Activated T-cell treated with anti-CD3 and anti-CD28 coated beads for 48 hours (primary cell): ENCODE data around the gene INO80.

Source experiments
- DNase-seq: peaks from one replicate; pipeline ENCODE4 v3.0.0-alpha.2; 2020; ENCODE audit warnings: low read depth

The INO80 gene

GRCh38 chr15:40944510-40945296 lies 171.4 kb downstream of the INO80 start:
- no peak for DNase-seq

GRCh38 chr15:40943764-40944365 lies 172.2 kb downstream of the INO80 start:
- no peak for DNase-seq

GRCh38 chr15:40942878-40943277 lies 173.2 kb downstream of the INO80 start:
- DNase-seq: no peak

DNA sequence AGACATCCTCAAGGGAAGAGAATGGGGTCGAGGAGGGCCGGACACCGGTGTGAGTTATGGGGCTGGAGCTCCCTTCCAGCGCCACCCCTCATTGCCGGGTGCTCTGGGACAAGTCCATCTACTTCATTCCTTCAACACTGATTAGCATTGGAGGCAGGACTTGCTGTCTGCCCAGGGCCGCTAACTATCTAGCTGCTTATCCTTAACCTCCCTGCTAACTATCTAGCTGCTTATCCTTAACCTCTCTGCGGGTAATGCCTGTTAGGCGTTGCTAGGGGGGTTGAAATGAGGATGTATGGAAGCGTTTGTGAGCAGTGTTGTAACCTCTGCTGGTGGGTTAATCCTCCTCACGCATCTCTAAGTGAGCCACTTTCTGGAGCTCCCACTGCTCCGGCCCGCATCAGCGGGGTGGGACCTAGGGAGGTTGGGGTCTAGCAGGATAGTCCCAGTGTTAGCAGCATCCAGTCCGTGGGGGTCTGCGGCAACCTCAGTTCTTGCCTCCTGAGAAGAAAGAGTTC lies 173.7 kb downstream of the INO80 start:
- no peak for DNase-seq

DNA sequence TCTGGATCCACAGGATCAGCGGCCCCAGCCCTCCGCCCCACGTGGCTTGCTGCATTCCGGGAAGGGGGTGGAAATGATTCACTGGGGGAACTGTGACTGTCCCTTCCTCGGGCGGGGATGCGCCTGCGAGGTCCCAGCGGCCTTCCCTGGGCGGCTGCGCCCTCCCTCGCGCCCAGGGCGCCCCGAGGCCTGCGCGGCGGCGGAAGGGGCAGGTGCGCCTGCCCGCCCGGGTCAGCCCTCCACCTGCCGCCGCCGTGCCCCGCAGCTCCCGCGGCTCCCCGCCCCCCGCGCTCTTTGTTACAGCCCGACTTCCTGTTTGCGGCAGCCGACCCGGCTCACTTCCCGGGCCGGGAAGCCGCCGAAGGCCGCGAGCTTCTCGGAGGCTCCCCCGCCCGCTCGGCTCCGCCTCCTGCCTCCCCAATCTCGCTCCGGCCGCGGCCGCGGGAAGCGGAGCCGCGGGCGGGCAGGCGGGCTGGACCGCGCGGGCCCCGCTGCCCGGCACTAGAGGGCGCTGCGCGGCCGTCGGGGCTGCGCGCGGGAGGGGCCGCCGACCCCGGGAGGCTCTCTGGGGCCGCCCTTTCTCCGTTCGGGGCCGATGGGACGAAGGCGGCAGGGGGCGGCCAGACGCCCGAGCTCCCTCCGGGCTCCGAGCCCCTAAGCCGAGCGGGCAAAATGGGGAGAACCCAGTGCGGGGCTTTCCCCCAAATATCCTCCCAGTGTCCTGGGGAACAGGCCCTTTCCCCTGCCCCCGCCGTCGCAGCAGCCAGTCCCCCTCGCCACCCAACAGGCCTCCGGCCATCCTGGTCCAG lies 174.3 kb downstream of the INO80 start:
- peak; percentile 76 for DNase-seq

DNA sequence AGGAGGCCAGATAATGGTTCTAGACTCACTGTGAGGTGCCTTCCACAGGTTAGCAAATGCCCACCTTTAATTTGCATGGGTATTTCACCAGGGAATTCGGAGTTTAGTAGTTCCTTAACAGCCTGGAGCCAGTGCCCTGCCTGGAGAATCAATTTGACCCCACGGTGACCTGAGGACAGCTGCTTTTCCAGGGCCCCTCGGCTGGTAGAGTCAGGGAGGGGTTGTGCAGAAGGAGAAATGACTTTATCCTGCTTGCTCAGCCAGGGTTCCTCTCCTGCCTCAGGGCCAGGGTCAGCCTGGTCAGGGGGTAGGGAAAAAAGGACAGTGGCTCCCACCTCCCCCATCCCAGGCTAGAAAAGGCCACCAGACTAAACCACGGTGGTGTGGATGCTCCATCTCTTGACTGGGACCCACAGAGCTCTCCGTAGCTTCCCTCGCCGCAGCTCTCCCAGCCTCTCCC lies 175.0 kb downstream of the INO80 start:
- DNase-seq: no peak

DNA sequence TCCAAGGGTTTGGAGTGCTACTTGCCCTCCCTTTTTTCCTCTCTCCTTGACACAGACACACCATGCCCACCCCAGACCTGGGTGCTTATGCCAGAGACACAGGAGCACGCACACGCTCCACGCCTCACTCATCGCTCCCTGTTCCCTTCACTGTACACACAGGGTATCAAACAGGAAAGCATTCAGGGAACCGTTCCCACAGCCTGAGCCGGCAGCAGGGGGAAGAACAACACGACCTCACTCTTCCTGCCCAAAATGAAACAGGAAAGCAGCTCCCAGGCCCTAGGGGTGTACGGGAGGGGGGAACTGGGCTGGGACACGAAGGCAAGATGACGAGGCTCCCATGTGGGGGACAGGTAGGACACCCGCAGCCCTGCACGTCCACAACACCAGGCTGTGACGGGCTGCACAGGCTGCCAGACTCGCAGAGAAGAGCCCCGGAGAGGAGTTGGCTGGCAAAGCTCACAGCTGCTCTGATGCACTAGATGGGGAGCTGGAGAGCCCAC lies 175.7 kb downstream of the INO80 start:
- DNase-seq: no peak

GRCh38 chr15:40938536-40938870 lies 177.6 kb downstream of the INO80 start:
- no peak for DNase-seq

DNA sequence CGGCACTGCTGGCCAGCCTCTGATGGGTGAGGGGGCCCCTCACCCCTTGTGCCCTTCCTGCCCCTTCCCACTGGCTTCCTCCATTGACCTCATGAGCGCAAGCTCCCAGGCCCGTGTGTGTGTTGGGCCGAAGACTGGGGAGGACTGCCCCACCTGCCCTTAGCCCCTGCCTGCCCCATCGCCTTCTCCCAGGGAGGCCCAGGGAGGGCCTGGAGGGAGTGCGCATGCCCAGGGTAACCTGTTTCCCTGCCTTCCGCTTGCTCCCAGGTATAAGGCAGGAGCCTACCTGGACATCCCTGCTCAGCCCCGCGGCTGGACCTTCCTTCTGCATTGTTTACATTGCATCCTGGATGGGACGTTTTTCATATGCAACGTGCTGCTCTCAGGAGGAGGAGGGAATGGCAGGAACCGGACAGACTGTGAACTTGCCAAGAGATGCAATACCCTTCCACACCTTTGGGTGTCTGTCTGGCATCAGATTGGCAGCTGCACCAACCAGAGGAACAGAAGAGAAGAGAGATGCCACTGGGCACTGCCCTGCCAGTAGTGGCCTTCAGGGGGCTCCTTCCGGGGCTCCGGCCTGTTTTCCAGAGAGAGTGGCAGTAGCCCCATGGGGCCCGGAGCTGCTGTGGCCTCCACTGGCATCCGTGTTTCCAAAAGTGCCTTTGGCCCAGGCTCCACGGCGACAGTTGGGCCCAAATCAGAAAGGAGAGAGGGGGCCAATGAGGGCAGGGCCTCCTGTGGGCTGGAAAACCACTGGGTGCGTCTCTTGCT lies 178.1 kb downstream of the INO80 start:
- no peak for DNase-seq

DNA sequence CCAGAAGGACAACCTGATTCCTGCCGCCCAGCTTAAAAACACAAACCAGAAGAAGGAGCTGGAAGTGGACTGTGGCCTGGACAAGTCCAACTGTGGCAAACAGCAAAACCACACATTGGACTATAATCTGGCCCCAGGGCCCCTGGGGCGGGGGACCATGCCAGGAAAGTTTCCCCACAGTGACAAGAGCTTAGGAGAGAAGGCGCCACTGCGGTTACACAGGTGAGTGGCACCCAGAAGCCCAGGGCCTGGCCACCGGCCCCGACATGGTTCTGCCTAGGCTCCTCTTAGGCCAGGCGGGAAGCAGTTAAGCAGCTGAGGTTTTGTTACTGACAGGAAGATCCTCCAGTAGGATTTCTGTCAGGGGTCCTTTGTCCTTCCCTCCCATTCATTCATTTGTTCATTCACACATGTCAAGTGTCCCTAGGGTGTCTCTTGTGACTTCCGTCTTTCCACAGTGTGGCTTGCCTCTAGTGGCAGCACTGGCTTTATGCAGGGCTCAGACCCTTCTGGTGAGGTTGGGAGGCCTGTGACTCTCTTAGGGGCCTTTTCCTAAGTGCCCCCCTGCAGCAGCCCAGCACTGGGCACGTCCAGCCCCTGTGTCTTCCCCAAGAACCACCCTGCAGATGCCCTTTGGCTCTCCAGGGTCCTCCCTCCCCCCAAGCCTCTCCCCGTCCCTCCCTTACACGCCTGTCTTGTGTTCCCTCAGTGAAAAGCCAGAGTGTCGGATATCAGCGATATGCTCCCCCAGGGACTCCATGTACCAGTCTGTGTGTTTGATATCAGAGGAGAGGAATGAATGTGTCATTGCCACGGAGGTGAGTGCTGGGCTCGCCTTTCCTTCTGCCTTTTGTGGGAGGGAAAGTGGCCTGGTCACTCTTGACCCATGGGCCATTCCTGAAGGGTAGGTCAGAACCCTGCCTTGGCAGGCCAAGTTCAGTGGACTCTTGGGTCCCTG lies 179.1 kb downstream of the INO80 start:
- DNase-seq: no peak

- DNase-seq: no peak
These were observed 179.8 kb downstream of the INO80 start for GRCh38 chr15:40936234-40936708.

- DNase-seq: no peak
These were observed 181.6 kb downstream of the INO80 start for GRCh38 chr15:40934457-40934856.

DNA sequence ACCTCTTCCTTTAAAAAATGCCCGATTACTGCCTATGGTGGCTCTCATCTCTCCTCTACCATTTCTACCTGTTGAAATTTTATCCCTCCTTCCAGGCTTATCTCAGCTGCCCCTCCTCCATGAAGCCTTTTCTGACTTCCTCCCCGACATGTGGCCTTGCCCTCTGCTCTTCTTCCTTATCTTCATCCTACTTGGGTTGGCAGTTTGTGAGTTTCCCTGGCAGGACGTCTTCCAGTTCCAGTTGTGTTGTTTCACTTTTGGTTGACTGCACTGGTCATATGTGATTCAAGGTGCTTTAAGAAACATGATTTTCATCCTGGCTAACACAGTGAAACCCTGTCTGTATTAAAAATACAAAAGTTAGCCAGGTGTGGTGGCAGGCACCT lies 182.6 kb downstream of the INO80 start:
- DNase-seq: no peak

- DNase-seq: no peak
These were observed 183.2 kb downstream of the INO80 start for GRCh38 chr15:40932649-40933516.

DNA sequence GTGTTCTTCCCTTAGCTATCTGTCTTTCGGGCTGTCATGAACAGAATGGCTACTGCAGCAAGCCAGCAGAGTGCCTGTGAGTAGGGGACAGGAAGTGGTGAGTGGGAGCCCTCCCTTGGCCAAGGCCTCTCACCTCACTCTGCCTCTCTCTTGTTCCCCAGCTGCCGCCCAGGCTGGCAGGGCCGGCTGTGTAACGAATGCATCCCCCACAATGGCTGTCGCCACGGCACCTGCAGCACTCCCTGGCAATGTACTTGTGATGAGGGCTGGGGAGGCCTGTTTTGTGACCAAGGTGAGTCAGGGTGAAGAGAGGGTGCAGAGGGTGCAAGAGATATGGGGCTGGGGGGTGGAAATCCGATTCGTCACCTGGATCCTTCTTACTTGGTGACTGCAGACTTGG lies 183.9 kb downstream of the INO80 start:
- no peak for DNase-seq

- no peak for DNase-seq
These were observed 184.6 kb downstream of the INO80 start for GRCh38 chr15:40931300-40932142.

DNA sequence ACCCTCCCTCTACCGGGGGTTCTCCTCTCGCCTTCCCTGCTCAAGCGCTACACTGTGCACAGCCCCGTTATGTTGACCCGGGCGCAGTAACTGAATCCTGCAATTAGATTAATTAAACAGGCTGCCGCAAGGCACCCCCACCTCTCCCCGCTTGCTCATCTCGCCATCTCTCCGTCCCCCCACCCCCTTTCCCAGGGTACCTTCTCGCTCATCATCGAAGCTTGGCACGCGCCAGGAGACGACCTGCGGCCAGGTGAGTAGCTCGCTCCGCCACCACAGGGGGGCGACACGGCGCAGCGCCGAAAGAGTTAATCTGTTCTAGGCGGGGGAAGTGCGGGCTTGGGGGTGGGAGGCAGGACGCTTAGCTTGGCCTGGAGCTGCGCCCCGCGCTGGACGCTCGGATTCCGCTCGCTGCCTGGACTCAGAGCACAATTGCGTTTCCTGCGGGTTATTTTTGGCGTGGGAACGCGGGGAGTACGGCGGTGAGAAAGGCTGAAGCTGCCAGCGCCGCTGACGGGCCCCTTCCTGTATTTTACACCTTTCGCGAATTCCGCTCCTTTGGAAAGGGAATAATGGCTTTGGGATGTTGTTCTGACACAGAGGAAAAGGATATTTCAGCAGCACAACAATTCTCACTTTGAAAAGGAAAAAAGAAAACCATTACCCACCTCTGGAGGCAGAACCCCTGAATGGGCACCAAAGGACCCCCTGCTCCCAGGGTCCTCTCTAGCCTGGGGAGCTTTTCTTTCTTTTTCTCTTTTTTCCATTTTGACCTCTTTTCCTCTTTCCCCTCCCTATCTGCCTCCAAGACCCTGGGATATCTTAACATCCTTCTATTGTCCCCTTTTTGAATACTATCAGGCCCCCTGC lies 185.4 kb downstream of the INO80 start:
- DNase-seq: no peak
